ENCODE results near the gene EPHA7. TPM values are rescaled to one million over a fixed set of nuclear protein-coding genes. Genes with fewer than 3 reads are reported as not detected.

The EPHA7 gene
- total RNA-seq, 1 donor from 2014 or later = 424 TPM

DNA sequence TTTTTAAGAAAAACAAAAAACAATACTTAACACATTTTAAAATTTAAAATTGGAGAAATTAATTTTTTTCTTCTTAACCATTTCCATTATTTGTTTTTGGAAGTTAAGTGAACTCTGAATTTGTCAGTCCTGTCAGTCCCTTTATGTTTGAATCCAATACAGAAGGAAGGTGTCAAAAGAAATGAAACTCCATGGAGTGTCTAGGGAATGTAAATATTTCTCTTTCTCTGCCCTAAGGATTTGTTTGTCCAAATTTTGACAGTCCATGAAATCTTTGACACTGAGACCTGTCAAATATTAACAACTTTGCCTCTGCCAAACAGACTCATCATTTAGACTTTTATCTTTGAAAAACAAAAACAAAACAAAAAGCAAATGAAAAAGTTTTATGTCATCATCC lies 166.4 kb downstream of the EPHA7 start:
- Mint-ChIP-seq H3K27me3 (ENCODE audit: unreplicated experiment) (no peaks in the 10 kb centered on the region), H3K4me3 (ENCODE audit: unreplicated experiment) (no peak overlapping the region), H3K4me1 (ENCODE audit: unreplicated experiment) (peaks cover 14% of the 10 kb centered on the region), H3K36me3 (ENCODE audit: unreplicated experiment) (peaks cover 57% of the 10 kb centered on the region), H3K27ac (ENCODE audit: unreplicated experiment) (no peak overlapping the region), H3K9me3 (ENCODE audit: unreplicated experiment) (no peaks in the 10 kb centered on the region)
- TF ChIP-seq, protein P1, sequence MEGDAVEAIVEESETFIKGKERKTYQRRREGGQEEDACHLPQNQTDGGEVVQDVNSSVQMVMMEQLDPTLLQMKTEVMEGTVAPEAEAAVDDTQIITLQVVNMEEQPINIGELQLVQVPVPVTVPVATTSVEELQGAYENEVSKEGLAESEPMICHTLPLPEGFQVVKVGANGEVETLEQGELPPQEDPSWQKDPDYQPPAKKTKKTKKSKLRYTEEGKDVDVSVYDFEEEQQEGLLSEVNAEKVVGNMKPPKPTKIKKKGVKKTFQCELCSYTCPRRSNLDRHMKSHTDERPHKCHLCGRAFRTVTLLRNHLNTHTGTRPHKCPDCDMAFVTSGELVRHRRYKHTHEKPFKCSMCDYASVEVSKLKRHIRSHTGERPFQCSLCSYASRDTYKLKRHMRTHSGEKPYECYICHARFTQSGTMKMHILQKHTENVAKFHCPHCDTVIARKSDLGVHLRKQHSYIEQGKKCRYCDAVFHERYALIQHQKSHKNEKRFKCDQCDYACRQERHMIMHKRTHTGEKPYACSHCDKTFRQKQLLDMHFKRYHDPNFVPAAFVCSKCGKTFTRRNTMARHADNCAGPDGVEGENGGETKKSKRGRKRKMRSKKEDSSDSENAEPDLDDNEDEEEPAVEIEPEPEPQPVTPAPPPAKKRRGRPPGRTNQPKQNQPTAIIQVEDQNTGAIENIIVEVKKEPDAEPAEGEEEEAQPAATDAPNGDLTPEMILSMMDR (IDR thresholded peaks at IDR 0.05) = no peak
- DNase-seq (ENCODE audit: extremely low spot score, unreplicated experiment) = no peak

GRCh38 chr6:93248631-93249030 lies 170.7 kb downstream of the EPHA7 start:
- H3K36me3 Mint-ChIP-seq (ENCODE audit: unreplicated experiment) = peaks cover 53% of the 10 kb centered on the region
- H3K27ac Mint-ChIP-seq (ENCODE audit: unreplicated experiment) = peak overlapping the region; percentile 70
- no peaks in the 10 kb centered on the region for H3K27me3 Mint-ChIP-seq (ENCODE audit: unreplicated experiment)
- H3K9me3 Mint-ChIP-seq (ENCODE audit: unreplicated experiment) = no peaks in the 10 kb centered on the region
- no peak for DNase-seq (ENCODE audit: extremely low spot score, unreplicated experiment)
- TF ChIP-seq, protein P1 (IDR thresholded peaks at IDR 0.05) = no peak
- H3K4me3 Mint-ChIP-seq (ENCODE audit: unreplicated experiment) = no peak overlapping the region
- H3K4me1 Mint-ChIP-seq (ENCODE audit: unreplicated experiment) = peaks cover 15% of the 10 kb centered on the region

- DNase-seq (ENCODE audit: extremely low spot score, unreplicated experiment) = no peak
- Mint-ChIP-seq H3K9me3 (ENCODE audit: unreplicated experiment) (no peaks in the 10 kb centered on the region), H3K36me3 (ENCODE audit: unreplicated experiment) (peaks cover 67% of the 10 kb centered on the region), H3K4me1 (ENCODE audit: unreplicated experiment) (peaks cover 20% of the 10 kb centered on the region), H3K27ac (ENCODE audit: unreplicated experiment) (no peak overlapping the region), H3K27me3 (ENCODE audit: unreplicated experiment) (no peaks in the 10 kb centered on the region), H3K4me3 (ENCODE audit: unreplicated experiment) (no peak overlapping the region)
- TF ChIP-seq, protein P1 (IDR thresholded peaks at IDR 0.05) = no peak
These were observed 176.1 kb downstream of the EPHA7 start for GRCh38 chr6:93243231-93243778.

- Mint-ChIP-seq H3K27me3 (ENCODE audit: unreplicated experiment) (no peaks in the 10 kb centered on the region), H3K27ac (ENCODE audit: unreplicated experiment) (no peak overlapping the region), H3K9me3 (ENCODE audit: unreplicated experiment) (no peaks in the 10 kb centered on the region), H3K36me3 (ENCODE audit: unreplicated experiment) (peaks cover 58% of the 10 kb centered on the region), H3K4me3 (ENCODE audit: unreplicated experiment) (no peak overlapping the region), H3K4me1 (ENCODE audit: unreplicated experiment) (peaks cover 22% of the 10 kb centered on the region)
- TF ChIP-seq, protein P1 (IDR thresholded peaks at IDR 0.05) = no peak
- no peak for DNase-seq (ENCODE audit: extremely low spot score, unreplicated experiment)
These were observed 177.3 kb downstream of the EPHA7 start for GRCh38 chr6:93242049-93242448.

GRCh38 chr6:93238632-93239031 lies 180.7 kb downstream of the EPHA7 start:
- no peak for DNase-seq (ENCODE audit: extremely low spot score, unreplicated experiment)
- Mint-ChIP-seq H3K9me3 (ENCODE audit: unreplicated experiment) (no peaks in the 10 kb centered on the region), H3K27me3 (ENCODE audit: unreplicated experiment) (no peaks in the 10 kb centered on the region), H3K27ac (ENCODE audit: unreplicated experiment) (no peak overlapping the region), H3K4me3 (ENCODE audit: unreplicated experiment) (no peak overlapping the region), H3K36me3 (ENCODE audit: unreplicated experiment) (peaks cover 38% of the 10 kb centered on the region), H3K4me1 (ENCODE audit: unreplicated experiment) (peaks cover 18% of the 10 kb centered on the region)
- TF ChIP-seq, protein P1 (IDR thresholded peaks at IDR 0.05) = no peak
